Lung (tissue), 12 donors: ENCODE data around the gene HPS1. TPM values are rescaled to one million over a fixed set of nuclear protein-coding genes. Genes with fewer than 3 reads are reported as not detected.

Experiments used
- ATAC-seq: fragments of 200-7000 bp; cut with Tn5 transposase; one replicate; pipeline ENCODE4 v1.9.1; 2020; ENCODE audit warnings: moderate number of reproducible peaks; ENCODE audit not compliant: insufficient read depth, low FRiP score
- DNase-seq, 3 donors: peaks; one replicate each; pipeline ENCODE4 v3.0.0-alpha.2; 2013 to 2017
- H3K27ac ChIP-seq, 2 donors: one replicate each; pipeline ENCODE4 v1.5.1; 2013; ENCODE audit warnings: mild to moderate bottlenecking in 2 of 2, moderate library complexity in 2 of 2, control low read depth in 1 of 2, inconsistent platforms in 1 of 2, low read depth in 1 of 2, low read length in 1 of 2
- H3K27me3 ChIP-seq, 3 donors: one replicate each; pipeline ENCODE4 v1.5.1; 2013; ENCODE audit warnings: low read length in 2 of 3; ENCODE audit not compliant: control insufficient read depth in 3 of 3, insufficient read depth in 3 of 3
- H3K36me3 ChIP-seq, 4 donors: one replicate each; pipeline ENCODE4 v1.5.1; 2013; ENCODE audit warnings: low read length in 4 of 4, mild to moderate bottlenecking in 1 of 4, moderate library complexity in 1 of 4; ENCODE audit not compliant: control insufficient read depth in 4 of 4, insufficient read depth in 4 of 4
- H3K4me1 ChIP-seq, 5 donors: one replicate each; pipeline ENCODE4 v1.5.1; 2013; ENCODE audit warnings: low read length in 5 of 5, mild to moderate bottlenecking in 2 of 5, moderate library complexity in 1 of 5; ENCODE audit not compliant: control insufficient read depth in 5 of 5, insufficient read depth in 5 of 5
- H3K4me3 ChIP-seq: one replicate; pipeline ENCODE4 v1.5.1; 2013; ENCODE audit warnings: mild to moderate bottlenecking, control low read depth, moderate library complexity
- H3K9ac ChIP-seq, 2 donors: one replicate each; pipeline ENCODE4 v1.5.1; 2013; ENCODE audit warnings: low read length in 2 of 2, control low read depth in 1 of 2; ENCODE audit not compliant: insufficient read depth in 1 of 2
- H3K9me3 ChIP-seq, 4 donors: one replicate each; pipeline ENCODE4 v1.5.1; 2013; ENCODE audit warnings: low read length in 3 of 4, mild to moderate bottlenecking in 1 of 4, moderate library complexity in 1 of 4; ENCODE audit not compliant: control insufficient read depth in 4 of 4, insufficient read depth in 3 of 4
- CTCF ChIP-seq: IDR thresholded peaks from 2 replicates; pipeline ENCODE4 v1.5.1; 2012; ENCODE audit warnings: mild to moderate bottlenecking; ENCODE audit errors: control extremely low read depth, extremely low read depth
- WGBS, 2 donors: extraction: QIAGEN DNeasy Blood & Tissue Kit; methylation state at CpG; one replicate each; pipeline ENCODE4 v1.1.7; 2013; 5-methylcytosine and 5-hydroxymethylcytosine counted together
- polyA plus RNA-seq, 2 donors: library from polyadenylated mRNA; stranded (reverse); fragments of 200-250 nt; gene quantifications; one replicate each; pipeline ENCODE4 v1.2.1, GENCODE V29; 2013
- total RNA-seq, 2 donors: library from RNA; depleted of rRNA in 1 of 2; stranded (reverse); fragments of >200 nt in 1 of 2; gene quantifications; one replicate each; pipeline ENCODE4 v1.2.1, GENCODE V29; 2014 to 2021
- donor health status: control.
- donor health status: control.
- donor health status: Bipolar disorder and iron deficiency.
- donor health status: healthy.
- donor health status: DM: yes; HTN: yes; CAD: no.

Gene HPS1
- total and polyA plus RNA-seq, 4 donors, result 32.3 to 89.5 (median 58.4) TPM

- Histone ChIP-seq H3K4me3 (no peak overlapping the region), H3K27me3 (no peaks in the 10 kb centered on the region), H3K9me3 (no peaks in the 10 kb centered on the region), H3K36me3 (no peaks in the 10 kb centered on the region), H3K4me1 (no peaks in the 10 kb centered on the region), H3K9ac (no peak overlapping the region), H3K27ac (no peak overlapping the region)
- no peak for TF ChIP-seq CTCF
- no peak for ATAC-seq
- no peak for DNase-seq
- WGBS, 2 donors, result 72 to 95% methylated on average over 1 of the region's 1 CpG
Measured at GRCh38 chr10:98488669-98489430, 42.1 kb upstream of the HPS1 start.

GRCh38 chr10:98487649-98488048 is 40.9 kb upstream of the HPS1 start:
- H3K36me3 ChIP-seq, result no peaks in the 10 kb centered on the region
- H3K27me3 ChIP-seq, result no peaks in the 10 kb centered on the region
- H3K4me1 ChIP-seq, result no peaks in the 10 kb centered on the region
- H3K27ac ChIP-seq, result no peak overlapping the region
- H3K4me3 ChIP-seq, result no peak overlapping the region
- ATAC-seq (no peak), DNase-seq (no peak)
- 89 to 95% methylated on average over 3 of the region's 3 CpGs for WGBS, 2 donors
- peaks cover 0 to 3% (median 0%) of the 10 kb centered on the region in 4 donors for H3K9me3 ChIP-seq
- H3K9ac ChIP-seq, result no peak overlapping the region
- TF ChIP-seq CTCF, result no peak

- TF ChIP-seq CTCF, result no peak
- no peaks in the 10 kb centered on the region for H3K4me1 ChIP-seq
- peaks cover 0 to 3% (median 0%) of the 10 kb centered on the region in 4 donors for H3K9me3 ChIP-seq
- no peak overlapping the region for H3K4me3 ChIP-seq
- H3K36me3 ChIP-seq, result no peaks in the 10 kb centered on the region
- ATAC-seq (no peak), DNase-seq (no peak)
- no peak overlapping the region for H3K27ac ChIP-seq
- H3K27me3 ChIP-seq, result no peaks in the 10 kb centered on the region
- whole genome bisulfite sequencing, 2 donors, result 94 to 95% methylated on average over 3 of the region's 3 CpGs
- H3K9ac ChIP-seq, result no peak overlapping the region
Measured at GRCh38 chr10:98486421-98486820, 39.7 kb upstream of the HPS1 start.

GRCh38 chr10:98485959-98486358 is 39.2 kb upstream of the HPS1 start:
- H3K4me1 ChIP-seq, result no peaks in the 10 kb centered on the region
- no peaks in the 10 kb centered on the region for H3K27me3 ChIP-seq
- no peaks in the 10 kb centered on the region for H3K36me3 ChIP-seq
- H3K9ac ChIP-seq, result no peak overlapping the region
- no peak for TF ChIP-seq CTCF
- DNase-seq (no peak), ATAC-seq (no peak)
- no peak overlapping the region for H3K4me3 ChIP-seq
- 85 to 86% methylated on average over 2 of the region's 2 CpGs for WGBS, 2 donors
- no peak overlapping the region for H3K27ac ChIP-seq
- peaks cover 0 to 3% (median 0%) of the 10 kb centered on the region in 4 donors for H3K9me3 ChIP-seq
